Stimulated activated CD4-positive, alpha-beta T cell treated with anti-CD3 and anti-CD28 coated beads, Interleukin-2, amount 100 ng/mL, for 24 hours (primary cell): ENCODE measurements around the gene MACC1.
"Not testable (repeated sequence)": the region's sequence is repeated elsewhere in the genome, so short reads cannot be mapped to it uniquely, and the experiment has no call there.

Experiments used
- DNase-seq, 2 donors: peaks; one replicate each; pipeline ENCODE4 v3.0.0-alpha.2; 2020

Gene MACC1

DNA sequence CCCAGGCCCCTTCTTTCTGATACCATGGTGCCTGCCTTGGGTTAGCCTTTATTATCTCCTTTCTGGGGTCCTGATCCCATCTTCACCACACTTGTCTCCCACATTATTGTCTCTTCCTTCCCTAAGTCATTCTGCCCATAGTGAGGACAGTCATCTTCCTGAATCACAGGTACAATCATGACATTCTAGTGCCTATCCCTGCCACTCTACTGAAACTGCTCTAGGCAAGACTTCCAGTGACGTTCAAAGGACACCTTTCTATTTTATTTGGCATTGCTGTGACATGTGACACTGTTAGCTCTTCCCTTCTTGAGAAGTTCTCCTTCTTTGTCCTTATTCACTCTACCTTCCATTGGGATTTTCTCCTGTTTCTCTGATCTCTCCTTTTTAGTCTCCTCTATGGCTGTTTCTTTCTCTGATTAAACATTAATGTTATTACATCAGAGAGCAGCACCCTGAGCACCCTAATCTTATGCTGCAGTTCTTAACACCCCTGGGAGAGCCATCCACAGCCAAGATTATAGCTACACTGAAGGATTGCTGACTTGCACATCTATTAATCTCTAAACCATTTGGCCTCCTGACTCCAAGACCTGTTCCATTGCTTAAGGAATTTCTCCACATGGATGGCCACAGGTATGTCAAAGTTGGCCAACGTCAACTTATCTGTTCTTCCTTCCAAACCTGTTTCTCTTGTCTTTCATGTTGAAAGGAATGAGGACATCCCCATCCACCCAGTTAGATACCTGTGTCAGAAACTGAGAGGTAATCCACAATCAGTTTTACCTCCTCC, 10.9 kb downstream of the MACC1 start:
- no peak for DNase-seq

DNA sequence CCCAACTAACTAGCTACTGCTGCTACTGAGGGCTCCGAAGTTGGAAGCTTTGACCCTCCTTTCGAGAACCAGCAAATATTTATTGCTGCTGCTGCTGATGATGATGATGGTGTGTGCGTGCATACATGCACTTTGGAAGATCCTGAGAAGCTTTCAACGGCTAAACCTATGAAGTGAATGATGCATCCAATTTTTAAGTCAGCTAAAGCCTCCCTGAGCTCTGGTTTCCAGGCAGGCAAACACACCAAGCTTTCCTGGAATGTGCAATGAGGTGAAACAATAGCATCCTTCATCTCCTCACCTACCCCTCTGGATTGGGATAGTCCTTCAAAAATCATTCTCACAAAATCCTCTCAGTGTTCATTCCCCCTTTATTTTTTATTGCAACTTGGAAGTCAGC, 13.9 kb downstream of the MACC1 start:
- DNase-seq = no peak

- no peak for DNase-seq
Measured at GRCh38 chr7:20201380-20201779, 15.8 kb downstream of the MACC1 start.

- DNase-seq = no peak
Measured at GRCh38 chr7:20200971-20201370, 16.2 kb downstream of the MACC1 start.

GRCh38 chr7:20200361-20200760, 16.8 kb downstream of the MACC1 start:
- no peak for DNase-seq

GRCh38 chr7:20199015-20199737, 18.0 kb downstream of the MACC1 start:
- no peak for DNase-seq

- DNase-seq = no peak
Measured at GRCh38 chr7:20198260-20198659, 18.9 kb downstream of the MACC1 start.

GRCh38 chr7:20197837-20198236, 19.3 kb downstream of the MACC1 start:
- DNase-seq = no peak

DNA sequence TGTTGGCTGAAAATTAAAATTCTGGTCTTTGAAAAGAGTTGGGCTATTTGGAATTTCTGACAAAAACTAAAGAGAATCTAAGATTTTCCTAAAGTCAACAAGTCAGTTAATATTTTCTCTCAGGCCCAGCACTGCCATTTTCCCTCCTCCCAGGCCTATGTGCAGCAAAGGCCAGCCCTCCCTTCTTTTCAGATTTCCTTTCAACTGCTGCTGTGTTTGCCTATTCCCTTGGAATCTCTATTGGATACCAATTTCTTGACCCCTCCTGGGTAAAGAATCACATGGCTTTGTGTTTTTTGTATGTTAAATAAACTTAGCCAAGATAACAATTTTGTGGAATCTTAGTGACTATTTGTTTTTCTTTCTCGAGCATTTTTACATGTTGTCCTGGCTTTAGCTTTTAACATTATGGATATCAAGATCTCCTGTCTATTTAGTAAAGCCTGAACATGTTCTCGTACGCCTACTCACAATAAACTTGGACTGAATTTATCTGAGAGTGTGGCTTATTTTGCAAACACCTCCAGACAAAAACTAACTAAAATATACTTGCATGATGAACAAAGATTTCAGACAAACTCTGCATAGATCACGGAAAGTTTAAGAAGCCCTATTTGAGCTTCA, 19.9 kb downstream of the MACC1 start:
- DNase-seq = no peak

DNA sequence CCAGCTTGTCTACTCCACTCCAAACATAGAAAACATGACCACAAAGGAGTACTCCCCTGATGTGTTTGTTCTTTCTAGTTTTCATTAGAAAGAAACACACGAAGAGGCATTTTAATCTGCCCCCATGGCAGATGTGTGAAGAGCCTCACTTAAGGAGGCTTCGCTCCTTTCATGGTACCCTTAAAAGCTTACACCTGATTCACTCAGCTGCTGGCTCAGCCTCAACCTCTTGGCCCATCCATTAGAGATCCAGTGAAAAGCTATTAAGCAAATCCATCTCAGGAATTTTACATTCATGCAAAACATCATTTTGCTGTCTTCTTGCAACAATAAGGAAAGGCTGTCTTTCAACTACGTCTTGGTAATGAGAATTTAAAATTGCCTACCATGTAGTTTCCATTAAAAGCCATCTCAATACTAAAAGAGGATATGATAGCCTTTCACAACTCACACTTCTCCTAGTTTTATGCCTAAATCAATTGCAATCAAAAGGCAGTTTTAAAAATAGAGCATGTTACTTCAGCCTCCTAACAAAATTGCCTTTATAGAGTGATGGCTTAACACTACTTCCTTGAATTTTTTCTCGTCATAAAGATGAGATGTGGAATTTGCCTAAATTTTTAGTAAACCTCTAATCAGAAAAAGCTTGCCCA, 22.7 kb downstream of the MACC1 start:
- no peak for DNase-seq

GRCh38 chr7:20193873-20194272, 23.3 kb downstream of the MACC1 start:
- DNase-seq = no peak

GRCh38 chr7:20193242-20193777, 23.9 kb downstream of the MACC1 start:
- no peak for DNase-seq

- DNase-seq = no peak
Measured at GRCh38 chr7:20191391-20191869, 25.8 kb downstream of the MACC1 start.

DNA sequence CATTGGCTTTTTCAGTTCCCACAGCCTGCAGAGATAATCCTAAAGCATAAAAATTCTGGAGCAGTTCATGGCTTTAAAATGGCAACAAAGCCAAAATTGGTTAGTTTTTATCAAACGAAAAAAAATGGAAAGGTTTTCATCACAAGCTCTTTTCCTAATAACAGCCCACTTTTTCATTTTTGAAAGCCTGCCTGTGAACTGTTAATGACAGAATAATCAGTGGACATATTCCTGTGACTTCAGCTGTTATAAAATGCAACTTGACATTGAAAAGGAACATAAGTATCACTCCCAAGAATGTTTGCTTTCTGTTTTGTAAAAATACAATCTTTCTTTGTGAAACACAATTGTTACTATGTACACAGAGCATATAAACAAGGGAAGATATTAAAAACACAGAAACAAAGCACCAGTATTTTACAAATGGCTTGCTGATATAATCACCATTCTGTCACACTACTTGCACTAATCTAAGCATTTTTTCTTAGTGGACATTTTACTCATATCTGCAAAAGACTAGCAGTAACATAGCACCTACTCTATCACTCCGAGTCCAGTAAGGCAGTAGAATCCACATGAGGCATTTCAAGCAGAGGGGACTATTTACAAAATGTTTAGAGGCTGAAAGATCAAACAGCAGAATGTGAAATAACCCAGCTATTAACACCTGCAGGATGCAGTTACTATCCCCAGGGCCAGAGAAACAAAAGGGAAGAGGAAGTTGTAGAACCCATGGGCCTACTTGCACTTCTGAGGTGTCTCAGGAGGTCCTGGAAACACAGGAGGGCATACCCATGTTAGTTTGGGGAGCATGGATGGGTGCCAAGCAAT, 26.4 kb downstream of the MACC1 start:
- DNase-seq = no peak

DNA sequence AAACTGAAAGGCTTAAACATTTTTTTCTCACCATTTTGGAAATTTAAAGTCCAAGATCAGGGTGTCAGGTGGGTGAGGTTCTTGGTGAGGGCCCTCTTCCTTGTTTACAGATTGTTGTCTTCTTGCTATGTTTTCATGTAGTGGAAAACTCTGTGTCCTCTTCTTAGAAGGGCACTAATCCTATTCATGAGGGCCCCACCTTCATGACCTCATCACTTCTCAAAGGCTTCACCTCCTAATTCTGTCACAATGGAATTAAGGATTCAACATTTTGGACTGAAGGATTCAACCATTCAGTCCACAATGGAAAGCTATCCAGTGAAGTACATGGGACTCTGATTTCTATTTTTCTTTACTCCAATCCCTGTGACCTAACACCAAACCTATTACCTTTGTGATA, 27.3 kb downstream of the MACC1 start:
- DNase-seq = no peak

DNA sequence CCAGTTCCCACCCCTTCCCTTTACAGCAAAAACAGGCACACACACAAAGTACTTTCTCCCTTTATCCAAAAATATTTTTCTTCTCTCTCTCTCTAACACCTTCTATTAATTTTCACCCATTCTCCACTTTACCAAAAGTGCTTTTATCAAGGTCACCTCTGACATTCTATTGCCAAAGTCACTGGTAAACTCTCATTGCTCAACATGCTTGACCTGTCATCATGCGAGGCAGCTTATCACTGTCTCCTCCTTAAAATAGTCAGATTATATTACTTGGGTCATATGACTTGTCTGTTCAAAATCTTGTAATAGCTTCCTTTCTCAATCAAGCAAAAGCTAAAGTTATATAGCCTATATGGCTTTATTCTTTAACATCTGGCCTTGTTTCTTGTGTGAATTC, 28.6 kb downstream of the MACC1 start:
- no peak for DNase-seq

GRCh38 chr7:20187850-20188249, 29.3 kb downstream of the MACC1 start:
- DNase-seq = not testable (repeated sequence)

DNA sequence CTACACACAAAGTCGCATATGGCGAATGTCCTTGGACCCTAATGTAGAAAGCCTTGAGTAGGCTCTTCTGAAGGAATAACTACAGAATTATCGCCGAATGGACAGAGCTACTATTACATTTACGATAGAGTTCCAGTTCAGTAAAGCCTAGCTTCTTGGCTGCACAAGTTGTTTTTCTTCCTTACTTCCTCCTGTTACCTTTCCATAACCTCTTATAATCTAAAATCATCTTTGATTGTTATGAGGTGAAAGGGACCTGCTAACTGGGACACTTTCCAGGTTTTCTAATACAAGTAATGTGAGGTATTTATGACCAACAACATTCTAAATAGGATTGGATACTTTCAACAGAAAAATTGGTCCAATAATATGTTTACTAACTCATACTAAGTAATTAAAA, 31.2 kb downstream of the MACC1 start:
- no peak for DNase-seq

DNA sequence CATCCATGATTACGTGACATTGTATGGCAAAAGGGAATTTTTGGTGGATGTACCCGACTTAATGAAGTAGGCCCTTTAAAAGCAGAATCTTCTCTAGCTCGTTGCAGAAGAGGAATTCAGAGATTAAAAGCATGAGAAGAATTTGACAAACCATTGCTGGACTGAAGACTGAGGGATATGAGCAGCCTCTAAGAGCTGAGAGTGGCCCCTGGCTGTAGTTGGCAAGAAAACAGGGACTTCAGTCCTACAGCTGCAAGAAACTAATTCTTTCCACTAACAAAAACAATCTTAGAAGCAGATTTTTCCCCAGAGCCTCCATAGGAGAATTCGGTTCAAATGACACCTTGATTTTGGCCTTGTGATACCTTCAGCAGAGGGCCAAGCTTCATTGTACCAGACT, 34.1 kb downstream of the MACC1 start:
- DNase-seq = no peak

- no peak for DNase-seq
Measured at GRCh38 chr7:20176578-20177242, 40.5 kb downstream of the MACC1 start.

- DNase-seq = no peak
Measured at GRCh38 chr7:20173828-20174227, 43.4 kb downstream of the MACC1 start.
